Right lobe of liver (tissue), 4 donors: ENCODE results near the gene IFFO2.

Experiments used
- CTCF ChIP-seq, 4 donors: fragments of 200-600 bp in 3 of 4; fragments of 450-650 bp in 1 of 4; IDR thresholded peaks; one replicate each; pipeline versions ENCODE4 v1.5.1 to v1.8.0; 2016 to 2022; ENCODE audit warnings: antibody characterized with exemption in 4 of 4, mild to moderate bottlenecking in 2 of 4
- POLR2A ChIP-seq: fragments of 450-650 bp; IDR thresholded peaks from one replicate; pipeline ENCODE4 v1.6.1; 2017; ENCODE audit warnings: antibody characterized with exemption, mild to moderate bottlenecking
- donor health status: DM: no; HTN: no; CAD: no.
- donor health status: DM: no; HTN: no; CAD: no.
- donor health status: DM: no; HTN: yes; CAD: no.

GRCh38 chr1:18928985-18929384 lies 27.5 kb downstream of the IFFO2 start:
- no peak for TF ChIP-seq POLR2A
- TF ChIP-seq CTCF (IDR thresholded peaks at IDR 0.05): no peak
